CD4-positive, alpha-beta T cell treated with Interleukin-6 at 100 ng/mL for 8 hours (primary cell): Measurements from ENCODE around the gene SCYL1.

ENCODE experiments used
- DNase-seq: peaks from one replicate; pipeline ENCODE4 v3.0.0-alpha.2; 2020; ENCODE audit warnings: mixed read lengths, low spot score

SCYL1 gene

GRCh38 chr11:65554842-65555430 lies 30.1 kb downstream of the SCYL1 start:
- DNase-seq = no peak

- no peak for DNase-seq
These were observed 30.9 kb downstream of the SCYL1 start for GRCh38 chr11:65555693-65556231.

- no peak for DNase-seq
These were observed 31.8 kb downstream of the SCYL1 start for GRCh38 chr11:65556470-65557279.

GRCh38 chr11:65557280-65558001 lies 32.6 kb downstream of the SCYL1 start:
- no peak for DNase-seq

GRCh38 chr11:65558002-65558929 lies 33.4 kb downstream of the SCYL1 start, which contains the start of gene LTBP3:
Gene LTBP3, minus strand, starts transcription at chr11:65558359. Its CDS starts 400 bp downstream, at chr11:65557959.
- DNase-seq = peak; percentile 32

- no peak for DNase-seq
These were observed 34.1 kb downstream of the SCYL1 start for GRCh38 chr11:65558930-65559509.

- no peak for DNase-seq
These were observed 34.7 kb downstream of the SCYL1 start for GRCh38 chr11:65559535-65559934.

GRCh38 chr11:65559951-65560537 lies 35.2 kb downstream of the SCYL1 start:
- DNase-seq = no peak

GRCh38 chr11:65560555-65561418 lies 35.9 kb downstream of the SCYL1 start:
- DNase-seq = no peak

- no peak for DNase-seq
These were observed 37.1 kb downstream of the SCYL1 start for GRCh38 chr11:65562020-65562419.

GRCh38 chr11:65562788-65563187 lies 37.9 kb downstream of the SCYL1 start:
- DNase-seq = no peak

- DNase-seq = no peak
These were observed 38.7 kb downstream of the SCYL1 start for GRCh38 chr11:65563601-65564000.

- DNase-seq = peak; percentile 49
These were observed 40.1 kb downstream of the SCYL1 start for GRCh38 chr11:65564879-65565559.

- peak; percentile 48 for DNase-seq
These were observed 41.0 kb downstream of the SCYL1 start for GRCh38 chr11:65565624-65566453.

GRCh38 chr11:65569164-65569972 lies 44.5 kb downstream of the SCYL1 start:
- no peak for DNase-seq

GRCh38 chr11:65569973-65570918 lies 45.4 kb downstream of the SCYL1 start, which contains the start of gene ZNRD2:
Gene ZNRD2, plus strand, starts transcription at chr11:65570477. Its CDS starts 15 bp downstream, at chr11:65570492.
- peak; percentile 98 for DNase-seq
